ENCODE results near the gene VPS13C.

Gene VPS13C

DNA sequence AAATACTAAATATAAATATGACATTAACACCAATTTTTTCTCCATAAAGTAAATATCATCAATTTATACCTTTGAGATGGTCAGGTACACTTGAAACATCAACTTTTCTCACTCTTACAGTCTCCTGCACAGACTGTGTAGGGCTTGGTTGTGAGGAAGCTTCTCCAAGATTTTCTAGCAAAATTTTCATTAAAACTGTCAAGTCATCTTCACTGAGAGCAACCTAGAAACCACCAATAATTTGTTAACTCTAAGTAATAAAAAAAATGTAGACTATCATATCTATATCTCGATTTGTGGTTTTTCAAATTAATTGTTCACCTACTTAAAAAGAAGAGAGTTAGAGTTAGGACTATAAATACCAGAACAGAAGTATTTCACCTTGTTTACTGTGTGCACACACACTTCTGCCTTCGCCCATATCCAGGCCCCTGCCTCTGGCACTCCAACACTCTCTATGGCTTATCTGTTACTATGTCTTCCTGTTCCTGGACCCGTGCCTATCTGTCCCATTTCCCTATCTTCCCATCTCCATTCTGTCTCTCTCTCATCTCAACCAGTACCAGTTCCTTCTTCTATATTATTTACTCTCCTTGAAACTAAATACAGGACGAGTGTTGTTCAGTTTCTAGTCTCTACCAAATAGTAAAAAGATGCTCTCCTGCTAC lies 123.6 kb downstream of the VPS13C start:
- no peak for DNase-seq

DNA sequence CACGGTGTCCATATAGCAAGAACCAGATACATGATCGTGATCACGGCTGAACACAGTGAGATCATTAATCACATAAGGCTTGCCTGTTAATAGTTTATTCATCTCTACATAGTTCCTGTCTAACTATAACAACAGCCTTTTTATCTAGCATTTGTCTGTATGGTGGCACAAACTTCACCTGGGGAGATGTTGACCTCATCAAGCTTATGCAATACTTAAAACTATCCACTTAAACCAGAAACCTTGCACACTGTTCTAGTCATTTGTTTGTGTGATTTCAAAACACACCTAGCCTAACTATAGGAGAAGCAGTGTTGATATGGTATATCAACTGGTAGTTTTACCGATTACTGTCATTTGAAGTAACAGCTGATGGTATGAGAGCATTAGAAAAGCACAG lies 124.8 kb downstream of the VPS13C start:
- DNase-seq = no peak

DNA sequence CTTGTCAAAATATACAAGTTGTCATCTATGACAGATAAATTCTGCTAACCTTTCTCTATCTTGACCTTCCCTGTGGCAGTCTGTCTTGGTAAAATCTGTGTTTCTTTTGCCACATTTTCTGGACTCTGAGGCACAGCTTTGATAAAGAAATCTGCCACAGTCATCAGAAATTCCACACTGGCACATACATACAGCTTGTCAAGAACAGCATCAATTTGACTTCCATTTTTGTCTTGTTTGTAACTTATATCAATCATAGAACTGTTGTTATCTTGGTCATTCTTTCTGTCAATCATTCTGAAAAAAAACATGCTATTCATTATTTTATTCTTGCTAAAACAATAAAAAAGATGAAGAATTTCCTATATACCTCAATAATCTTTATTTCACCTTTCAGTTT lies 130.8 kb downstream of the VPS13C start:
- no peak for DNase-seq

DNA sequence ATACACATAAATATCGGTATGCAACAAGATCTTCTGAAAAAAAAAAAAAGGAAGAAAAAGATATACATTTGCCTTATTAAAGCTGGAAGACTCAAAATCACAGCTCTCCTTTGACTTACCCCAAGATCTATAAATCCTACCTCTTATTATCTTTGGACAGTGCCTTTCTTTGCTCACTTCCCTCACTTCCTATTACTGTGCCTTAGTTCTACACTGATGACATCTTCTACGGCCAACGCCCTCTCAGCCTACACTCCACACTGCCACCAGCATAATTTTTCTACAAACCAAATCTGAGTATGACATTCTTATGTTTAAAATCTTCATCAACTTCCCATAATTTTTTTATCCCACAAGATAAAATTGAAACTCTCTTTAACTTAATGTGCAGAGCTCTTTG lies 137.1 kb downstream of the VPS13C start:
- DNase-seq = no peak

DNA sequence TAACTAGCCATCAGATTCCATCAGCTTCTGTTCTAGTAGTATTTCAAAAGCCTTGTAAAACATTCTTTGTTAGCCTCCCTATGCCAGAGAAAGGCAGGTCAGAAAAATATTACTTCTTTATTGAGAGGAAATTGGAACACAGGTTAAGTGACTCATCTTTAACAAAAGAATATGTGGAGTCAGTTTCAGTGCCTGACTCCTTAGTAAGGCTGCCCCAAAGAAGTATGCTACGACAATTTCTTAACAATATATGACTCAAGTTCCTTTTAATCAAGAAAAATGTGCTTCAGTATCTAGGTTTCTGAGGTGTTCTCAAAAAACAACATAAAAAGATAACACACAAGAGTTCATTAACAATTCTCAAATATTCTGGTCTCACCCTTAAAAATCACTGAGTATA lies 139.2 kb downstream of the VPS13C start:
- DNase-seq = no peak

DNA sequence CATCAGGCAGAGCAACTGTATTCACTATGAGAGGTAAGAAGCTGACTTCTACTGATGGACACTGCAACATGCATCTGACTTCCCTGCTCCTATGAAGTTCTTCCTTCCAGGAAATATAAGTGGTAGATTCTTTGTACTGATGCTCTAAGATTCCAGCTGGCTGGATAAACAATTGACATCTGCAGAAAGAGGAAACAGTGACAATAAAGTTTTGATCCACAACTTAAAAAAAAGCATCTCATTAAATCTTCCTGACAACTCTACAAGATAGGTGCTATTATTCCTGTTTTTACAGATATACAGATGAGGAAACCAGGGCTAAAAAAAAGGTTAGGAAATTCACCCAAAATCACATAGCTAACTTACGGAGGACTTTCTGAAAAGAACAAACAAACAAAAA lies 142.8 kb downstream of the VPS13C start:
- no peak for DNase-seq

DNA sequence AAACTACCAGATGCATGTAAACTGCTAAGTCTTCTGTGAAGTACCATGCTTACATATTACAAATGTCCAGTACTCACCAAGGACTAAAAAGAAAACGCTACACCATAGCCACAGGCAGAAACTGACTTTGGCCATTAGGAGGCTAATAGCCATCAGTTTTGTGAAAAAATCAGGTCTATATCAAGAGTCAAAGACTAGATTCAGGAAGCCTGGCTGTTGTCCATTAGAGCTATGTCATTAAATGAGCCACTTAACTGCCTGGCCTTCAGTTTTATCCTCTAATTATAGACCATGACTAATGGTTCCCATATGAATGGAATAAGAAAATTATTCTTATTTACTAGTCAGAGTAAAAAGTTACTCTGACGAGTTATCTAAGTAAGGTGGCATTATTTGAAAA lies 144.1 kb downstream of the VPS13C start:
- DNase-seq = no peak

DNA sequence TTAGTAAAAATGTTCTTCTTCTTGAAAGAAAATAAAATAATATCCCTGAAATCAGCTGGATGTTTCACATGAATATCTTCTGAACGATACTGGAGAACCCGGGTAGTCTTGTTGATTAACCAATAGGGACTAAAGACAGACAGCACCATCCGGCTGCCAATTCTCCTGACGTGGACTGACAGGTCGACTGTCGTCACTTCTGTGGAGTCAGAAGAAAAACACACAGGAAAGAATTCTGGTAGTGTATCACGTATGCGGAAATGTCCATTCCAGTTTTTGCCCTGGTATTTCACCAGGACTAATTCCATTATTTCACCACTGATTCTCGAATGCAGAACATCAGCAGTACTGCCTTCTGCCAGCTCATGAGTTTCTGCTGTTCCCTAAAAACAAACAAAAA lies 144.6 kb downstream of the VPS13C start:
- DNase-seq = no peak

DNA sequence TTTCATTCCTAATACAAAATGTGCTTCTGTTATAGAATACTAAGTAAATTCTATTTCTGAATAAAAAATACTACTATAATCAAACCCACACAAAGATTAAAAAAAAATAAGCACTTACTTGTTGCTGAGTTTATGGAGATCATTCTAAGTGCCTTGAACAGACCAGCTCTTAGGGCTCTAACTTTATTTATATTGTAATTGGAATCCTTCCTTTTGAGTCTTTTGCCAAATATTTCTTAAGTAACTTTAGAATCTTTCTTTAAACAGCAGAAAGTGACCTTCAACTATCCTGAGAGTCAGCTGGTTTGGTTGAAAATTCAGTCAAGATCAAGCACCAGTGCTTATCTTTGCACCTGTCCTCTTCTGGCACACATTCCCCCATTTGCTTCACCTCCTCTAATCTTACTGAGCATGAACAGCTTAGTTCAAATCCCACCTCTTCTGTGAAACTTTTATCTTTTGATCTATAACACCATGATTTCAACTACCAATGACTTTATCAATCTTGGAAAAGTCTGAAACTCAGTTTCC lies 149.3 kb downstream of the VPS13C start:
- no peak for DNase-seq

DNA sequence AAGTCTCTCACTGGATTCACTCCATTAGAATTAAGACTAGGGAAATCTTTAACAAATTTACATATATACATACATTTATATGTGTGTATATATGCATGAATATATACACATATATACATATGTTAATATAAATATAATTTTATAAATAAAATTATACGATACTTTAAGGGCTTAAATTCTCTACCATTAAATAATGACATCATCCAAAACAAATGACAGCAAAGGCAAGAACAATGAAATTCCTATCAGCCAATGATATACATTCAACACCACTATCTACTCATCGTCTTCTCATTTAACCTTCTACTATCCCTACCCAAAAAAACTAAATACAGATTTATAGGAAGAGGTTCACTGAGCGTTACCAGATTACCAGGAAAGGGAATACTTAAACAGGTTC lies 152.0 kb downstream of the VPS13C start:
- no peak for DNase-seq

DNA sequence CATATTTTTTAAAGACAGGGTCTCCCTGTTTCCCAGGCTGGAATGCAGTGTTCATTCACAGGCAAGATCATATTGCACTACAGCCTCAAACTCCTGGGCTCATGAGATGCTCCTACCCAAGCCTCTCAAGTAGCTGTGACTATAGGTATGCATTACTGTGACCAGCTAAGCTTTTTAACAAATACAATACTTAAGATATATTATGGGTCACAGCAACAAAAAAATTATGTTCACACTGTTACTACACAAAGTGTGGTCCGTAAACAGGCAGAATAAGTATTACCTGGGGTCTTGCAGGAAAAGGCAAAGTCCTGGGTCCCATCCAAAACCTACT lies 152.5 kb downstream of the VPS13C start:
- no peak for DNase-seq

DNA sequence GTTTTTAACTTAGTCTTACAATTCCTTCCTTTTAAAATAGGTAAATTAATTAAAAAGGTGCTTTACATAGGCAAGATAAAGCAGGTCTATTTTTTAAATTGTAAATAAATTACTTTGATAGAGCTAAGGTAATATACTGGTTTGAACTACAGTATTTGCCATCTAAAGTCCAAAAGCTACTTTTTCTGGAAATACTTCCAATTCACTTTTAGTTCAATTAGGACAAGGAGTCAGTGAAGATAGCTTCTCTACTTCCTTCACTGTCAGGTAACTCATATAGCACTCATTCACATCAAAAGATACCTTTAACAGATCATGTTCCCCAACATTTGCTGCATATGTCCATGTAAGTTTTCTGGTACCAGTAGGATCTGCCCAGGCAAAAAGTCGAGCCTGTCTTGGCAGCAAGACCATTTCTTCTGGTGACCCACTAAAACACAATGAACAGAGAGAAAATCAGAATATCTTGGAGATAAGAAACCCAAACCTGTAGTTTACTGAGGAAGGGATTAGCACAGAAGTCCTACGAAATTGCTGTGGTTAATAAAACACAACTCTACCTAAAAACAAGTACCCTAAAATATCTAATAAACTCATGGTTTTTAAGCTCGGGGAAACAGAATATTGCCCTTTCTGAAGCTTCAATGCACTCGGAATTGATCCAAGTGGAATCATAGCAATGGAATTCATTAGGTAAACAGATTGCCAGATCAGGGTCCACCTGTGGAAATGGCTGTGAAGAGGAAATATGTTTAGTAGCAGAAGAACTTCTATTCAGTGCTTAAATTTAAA lies 153.1 kb downstream of the VPS13C start:
- DNase-seq = no peak

DNA sequence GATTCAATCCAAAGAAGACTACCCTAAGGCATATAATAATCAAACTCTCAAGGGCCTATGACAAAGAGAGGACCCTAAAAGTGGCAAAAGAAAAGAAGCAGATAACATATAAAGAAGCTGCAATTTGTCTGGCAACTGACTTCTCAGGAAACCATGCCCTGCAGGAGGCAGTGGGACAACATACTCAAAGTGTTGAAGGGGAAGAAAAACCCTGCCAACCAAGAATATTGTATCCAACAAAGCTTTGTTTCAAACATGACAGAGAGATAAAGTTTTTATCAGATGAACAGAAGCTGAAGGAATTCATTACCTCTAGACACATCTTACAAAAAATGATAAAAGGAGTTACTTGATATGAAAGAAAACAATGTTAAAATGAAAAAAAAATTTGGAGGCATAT lies 167.1 kb downstream of the VPS13C start:
- DNase-seq = no peak

DNA sequence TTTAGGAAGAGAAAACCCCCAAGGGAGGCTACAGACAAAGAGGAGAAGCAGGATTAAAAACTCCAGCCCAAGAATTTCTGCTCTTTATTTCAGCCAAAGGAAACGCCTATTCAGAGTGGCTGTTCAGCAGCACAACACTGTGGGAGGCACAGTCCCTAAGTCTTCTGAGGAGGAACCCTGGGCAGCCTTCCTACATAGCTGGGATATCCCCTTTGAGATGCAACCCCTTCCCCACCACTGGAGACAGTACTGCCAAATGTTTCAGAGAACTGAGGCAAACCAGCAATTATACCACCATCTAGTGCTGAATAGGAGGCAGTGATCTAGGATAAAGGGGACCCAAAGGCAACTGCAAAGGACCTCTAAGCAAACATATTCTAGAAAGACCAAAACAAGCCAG lies 168.1 kb downstream of the VPS13C start:
- no peak for DNase-seq

DNA sequence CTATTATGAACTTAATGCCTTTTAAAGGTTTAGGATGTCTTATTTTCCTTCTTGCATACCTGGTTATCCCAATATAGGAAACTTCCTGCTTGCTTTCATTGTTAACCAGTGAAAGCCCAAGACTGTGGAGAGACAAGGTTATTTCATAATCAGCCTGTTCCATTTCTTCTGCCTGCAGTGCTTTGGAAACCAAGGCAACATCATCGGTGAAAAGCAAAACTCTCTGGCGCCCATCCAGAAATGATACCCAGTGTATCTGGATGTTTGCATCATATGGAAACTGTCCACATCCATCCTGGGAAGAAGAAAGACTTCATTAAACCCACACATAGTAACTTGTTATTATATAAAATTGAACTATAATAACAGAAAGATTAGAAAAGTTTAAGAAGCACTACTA lies 170.1 kb downstream of the VPS13C start:
- no peak for DNase-seq

DNA sequence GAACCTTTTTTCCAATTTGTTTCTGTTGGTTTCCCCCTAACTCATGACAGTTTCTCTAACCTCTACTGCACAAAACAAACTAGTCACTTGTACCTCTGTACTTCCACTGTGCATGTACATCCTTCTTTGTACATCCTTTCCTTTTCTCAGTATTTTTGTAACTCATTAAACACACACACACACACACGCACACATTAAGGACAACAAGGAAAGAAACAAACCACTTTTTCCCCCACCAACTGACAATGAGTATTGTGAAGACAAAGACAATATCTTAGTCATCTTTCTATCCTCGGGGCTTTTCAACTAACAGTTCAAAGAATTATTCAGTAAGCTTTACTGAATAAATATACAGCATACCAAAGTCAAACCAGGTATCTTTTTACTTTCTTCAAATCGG lies 170.5 kb downstream of the VPS13C start:
- no peak for DNase-seq

DNA sequence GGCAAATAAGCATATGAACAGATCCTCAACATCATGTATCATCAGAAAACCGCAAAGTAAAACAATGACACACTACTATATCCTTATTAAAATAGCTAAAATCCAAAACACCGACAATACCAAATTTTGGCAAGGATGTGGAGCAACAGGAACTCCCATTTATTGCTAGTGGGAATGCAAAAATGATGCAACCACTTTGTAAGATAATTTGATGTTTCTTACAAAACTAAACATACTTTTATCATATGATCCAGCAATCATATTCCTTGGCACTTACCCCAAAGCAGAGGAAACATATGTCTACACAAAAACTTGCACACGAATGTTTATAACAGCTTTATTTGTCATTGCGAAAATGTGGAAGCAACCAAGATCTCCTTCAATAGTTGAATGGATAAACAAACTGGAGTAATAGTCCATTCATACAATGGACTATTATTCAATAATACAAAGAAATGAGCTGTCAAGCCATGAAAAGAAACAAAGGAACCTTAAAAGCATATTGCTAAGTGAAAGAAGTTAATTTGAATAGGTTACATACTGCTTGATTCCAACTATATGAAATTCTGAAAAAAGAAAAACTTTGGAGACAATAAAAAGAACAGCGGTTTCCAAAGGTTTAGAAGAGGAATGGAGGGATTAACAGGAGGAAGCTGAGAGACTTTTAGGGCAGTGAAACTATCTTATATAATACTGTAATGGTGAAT lies 172.0 kb downstream of the VPS13C start:
- DNase-seq = peak in 1 of 2 donors; percentile 2

DNA sequence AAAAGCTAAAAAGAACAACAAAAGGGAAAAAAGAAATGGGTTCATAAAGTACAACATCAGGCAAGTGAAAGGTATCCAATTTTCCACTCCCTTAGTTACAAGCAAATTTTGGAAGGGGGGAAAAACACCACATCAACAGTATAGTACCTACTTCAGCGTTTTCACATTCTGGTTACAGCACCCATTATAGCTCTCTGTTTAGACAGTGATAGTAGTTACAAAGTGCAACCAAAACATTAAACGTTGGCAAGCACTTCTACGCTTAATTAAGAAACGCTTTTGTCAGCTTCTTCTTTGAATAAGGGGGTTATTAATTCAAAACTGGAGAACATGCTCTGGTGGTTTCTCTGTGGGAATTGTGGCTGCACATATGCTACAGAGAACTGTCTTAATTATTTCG lies 180.2 kb downstream of the VPS13C start:
- DNase-seq = no peak

DNA sequence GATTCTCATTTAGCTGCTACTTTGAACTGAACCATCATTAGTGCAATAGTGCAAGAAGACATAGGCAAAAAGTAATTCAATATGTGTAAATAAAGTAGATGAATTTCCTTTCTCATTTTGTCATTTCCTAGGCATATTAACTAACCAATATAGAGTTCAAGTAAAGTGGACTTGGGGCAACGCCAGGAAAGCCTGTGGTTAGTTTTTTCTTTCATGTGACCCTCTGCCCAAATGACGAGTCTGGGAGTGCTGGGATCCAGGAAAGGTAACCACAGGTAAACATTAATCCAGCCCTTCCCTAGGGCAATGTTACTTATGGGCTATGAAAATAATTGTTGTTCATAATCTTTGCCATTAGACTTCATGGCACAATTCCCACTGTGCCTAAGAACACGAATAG lies 181.0 kb downstream of the VPS13C start:
- no peak for DNase-seq

DNA sequence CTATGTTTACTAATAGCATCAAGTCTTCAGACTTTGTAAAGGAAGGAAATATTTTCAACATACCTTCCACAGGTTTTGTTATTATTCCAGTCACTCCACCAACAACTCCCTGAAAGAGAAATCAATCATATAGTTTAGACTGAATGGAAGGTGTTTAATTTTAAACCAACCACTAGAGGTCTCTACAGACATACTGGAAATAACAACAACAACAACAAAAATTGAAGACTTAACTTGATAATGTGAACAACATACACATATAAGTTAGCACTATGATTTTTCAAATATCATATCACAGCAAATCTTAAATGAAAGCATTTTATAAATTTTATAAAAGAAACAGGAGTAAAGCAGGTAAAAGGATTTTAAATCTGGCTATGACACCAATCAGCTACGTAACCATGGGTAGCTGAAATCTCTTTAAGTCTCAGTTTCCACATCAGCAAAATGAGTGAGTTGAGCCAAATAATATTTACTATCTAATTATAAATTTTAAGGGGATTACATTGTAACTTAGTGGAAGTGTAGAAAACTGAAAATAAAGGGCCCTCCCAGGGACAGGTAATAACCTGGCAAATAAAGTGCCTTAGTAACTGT lies 188.2 kb downstream of the VPS13C start:
- peak in 1 of 2 donors; percentile 54 for DNase-seq

DNA sequence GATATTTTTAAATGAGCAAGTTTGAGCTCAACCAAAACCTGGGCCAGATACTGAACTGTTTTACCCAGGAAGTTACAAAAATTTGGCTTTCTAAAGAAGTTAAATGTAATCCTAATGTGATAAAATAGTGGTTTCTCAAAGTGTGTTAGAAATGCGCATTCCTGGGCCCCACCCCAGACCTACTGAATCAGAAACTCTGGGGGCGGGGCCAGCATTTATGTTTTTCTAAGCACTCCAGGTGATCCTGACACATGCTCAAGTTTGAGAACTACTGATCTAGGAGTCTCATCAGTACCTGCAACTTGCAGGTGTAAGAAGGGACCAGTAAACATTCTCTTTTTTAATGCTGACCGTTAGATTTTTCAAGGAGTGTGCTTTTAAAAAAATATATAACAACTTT lies 190.6 kb downstream of the VPS13C start:
- no peak for DNase-seq

DNA sequence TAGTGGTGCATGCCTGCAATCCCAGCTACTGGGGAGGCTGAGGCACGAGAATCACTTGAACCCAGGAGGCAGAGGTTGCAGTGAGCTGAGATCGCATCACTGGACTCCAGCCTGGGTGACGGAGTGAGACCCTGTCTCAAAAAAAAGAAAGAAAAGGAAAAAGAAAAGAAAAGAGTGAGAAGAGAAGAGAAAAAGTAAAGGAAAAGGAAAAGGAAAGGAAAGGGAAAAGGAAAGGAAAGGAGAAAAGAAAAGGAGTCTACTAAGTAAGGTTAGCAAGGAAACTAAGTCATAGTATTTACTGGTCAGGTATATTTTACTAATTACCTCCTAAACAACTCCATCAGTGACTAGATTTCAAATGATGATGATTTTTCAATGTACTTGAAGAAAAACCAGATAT lies 198.3 kb downstream of the VPS13C start:
- no peak for DNase-seq

DNA sequence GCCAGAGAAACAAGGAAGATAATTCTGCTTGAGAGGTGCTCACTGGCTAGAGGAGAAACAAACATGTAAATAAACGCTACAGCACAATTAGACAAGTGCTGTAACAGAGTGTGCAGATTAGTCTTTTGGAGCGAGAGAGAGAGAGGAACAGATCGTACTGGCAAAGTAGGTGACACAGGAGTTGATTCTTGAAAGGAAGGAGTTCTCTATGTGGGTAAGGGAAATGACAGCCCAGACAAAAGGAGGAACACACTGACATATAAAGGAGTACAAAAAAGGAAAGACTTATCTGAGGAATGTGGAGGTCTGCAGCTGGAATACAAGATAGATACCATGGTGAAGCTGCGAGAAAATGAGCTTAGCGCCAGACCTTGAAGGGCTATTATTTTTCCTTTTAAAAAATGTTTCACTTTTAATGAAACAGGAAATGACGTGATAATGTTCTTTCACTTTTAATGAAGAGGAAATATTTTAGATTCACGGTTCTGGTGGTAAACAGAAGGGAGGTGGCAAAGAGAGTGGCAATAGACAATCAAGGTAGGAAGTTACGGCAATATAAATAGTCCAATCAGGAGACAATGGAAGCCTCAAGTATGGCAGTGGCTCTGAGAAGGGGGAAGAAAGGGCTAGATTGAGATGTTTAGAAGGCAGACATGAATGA lies 202.9 kb downstream of the VPS13C start:
- no peak for DNase-seq
